ENCODE data around the gene RIMBP3B.
"Not testable (repeated sequence)": the region's sequence is repeated elsewhere in the genome, so short reads cannot be mapped to it uniquely, and the experiment has no call there.

RIMBP3B gene, protein sequence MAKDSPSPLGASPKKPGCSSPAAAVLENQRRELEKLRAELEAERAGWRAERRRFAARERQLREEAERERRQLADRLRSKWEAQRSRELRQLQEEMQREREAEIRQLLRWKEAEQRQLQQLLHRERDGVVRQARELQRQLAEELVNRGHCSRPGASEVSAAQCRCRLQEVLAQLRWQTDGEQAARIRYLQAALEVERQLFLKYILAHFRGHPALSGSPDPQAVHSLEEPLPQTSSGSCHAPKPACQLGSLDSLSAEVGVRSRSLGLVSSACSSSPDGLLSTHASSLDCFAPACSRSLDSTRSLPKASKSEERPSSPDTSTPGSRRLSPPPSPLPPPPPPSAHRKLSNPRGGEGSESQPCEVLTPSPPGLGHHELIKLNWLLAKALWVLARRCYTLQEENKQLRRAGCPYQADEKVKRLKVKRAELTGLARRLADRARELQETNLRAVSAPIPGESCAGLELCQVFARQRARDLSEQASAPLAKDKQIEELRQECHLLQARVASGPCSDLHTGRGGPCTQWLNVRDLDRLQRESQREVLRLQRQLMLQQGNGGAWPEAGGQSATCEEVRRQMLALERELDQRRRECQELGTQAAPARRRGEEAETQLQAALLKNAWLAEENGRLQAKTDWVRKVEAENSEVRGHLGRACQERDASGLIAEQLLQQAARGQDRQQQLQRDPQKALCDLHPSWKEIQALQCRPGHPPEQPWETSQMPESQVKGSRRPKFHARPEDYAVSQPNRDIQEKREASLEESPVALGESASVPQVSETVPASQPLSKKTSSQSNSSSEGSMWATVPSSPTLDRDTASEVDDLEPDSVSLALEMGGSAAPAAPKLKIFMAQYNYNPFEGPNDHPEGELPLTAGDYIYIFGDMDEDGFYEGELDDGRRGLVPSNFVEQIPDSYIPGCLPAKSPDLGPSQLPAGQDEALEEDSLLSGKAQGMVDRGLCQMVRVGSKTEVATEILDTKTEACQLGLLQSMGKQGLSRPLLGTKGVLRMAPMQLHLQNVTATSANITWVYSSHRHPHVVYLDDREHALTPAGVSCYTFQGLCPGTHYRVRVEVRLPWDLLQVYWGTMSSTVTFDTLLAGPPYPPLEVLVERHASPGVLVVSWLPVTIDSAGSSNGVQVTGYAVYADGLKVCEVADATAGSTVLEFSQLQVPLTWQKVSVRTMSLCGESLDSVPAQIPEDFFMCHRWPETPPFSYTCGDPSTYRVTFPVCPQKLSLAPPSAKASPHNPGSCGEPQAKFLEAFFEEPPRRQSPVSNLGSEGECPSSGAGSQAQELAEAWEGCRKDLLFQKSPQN (N-terminal part only)

DNA sequence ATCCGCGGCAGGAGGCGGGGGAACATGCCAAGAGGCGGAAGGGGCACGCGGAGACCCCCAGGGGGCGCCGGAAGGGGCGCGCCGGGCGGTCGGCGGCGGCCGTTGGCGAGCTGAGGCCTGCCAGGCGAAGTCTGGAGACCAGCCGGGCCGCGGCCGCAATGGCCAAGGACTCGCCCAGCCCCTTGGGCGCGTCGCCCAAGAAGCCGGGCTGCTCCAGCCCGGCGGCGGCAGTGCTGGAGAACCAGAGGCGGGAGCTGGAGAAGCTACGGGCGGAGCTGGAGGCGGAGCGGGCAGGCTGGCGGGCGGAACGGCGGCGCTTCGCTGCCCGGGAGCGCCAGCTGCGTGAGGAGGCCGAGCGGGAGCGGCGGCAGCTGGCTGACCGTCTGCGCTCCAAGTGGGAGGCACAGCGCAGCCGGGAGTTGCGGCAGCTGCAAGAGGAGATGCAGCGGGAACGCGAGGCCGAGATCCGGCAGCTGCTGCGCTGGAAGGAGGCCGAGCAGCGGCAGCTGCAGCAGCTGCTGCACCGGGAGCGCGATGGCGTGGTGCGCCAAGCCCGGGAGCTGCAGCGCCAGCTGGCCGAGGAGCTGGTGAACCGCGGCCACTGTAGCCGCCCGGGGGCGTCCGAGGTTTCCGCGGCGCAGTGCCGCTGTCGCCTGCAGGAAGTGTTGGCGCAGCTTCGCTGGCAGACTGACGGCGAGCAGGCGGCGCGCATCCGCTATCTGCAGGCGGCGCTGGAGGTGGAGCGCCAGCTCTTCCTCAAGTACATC lies at the start of gene RIMBP3B:
Gene RIMBP3B (plus strand): TSS at position 51 of the 767 bp plus-strand sequence. CDS start 108 bp downstream, at position 159.
- DNase-seq (ENCODE audit: low read depth in 2 of 2), result not testable (repeated sequence)

DNA sequence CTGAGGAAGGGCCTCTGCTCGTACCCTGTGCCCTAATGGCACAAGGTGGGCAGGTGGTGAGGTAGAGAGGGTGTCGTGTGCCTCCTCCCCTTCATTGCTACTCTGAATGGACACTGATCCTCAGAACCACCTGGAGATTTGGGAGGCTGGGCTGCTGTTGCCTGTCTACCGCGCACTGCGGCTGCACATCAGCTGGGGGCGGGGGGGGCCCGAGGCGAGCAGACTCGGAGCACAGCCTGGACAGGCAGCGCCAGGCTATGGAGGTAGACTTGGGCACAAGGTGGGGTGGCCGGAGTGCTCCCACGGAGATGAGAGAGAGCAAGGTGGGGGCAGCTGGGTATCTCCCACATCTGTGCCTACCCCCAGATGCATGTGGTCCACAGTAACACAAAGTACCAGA lies 26.0 kb upstream of the RIMBP3B start:
- not testable (repeated sequence) for DNase-seq (ENCODE audit: low read depth in 2 of 2)

DNA sequence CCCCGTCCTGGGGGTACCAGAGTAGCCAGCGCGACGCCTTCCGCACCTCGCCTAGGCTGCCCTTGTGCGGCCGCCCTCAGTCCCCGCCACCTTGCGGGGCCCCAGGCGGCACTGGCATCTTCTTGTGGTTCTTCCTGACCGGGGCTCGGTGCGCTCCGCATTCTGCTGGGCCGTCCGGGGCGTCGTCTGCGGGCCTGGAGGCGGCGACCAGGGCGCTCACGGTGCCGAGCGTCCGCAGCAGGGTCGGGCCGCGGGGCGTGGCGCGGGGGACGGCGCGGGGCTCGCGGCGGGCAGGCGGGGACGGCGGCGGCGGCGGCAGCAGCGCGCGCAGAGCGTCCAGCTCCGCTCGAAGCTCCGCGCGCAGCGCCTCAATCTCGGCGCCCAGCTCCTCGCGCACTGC lies 23.0 kb upstream of the RIMBP3B start:
- not testable (repeated sequence) for DNase-seq (ENCODE audit: low read depth in 2 of 2)

DNA sequence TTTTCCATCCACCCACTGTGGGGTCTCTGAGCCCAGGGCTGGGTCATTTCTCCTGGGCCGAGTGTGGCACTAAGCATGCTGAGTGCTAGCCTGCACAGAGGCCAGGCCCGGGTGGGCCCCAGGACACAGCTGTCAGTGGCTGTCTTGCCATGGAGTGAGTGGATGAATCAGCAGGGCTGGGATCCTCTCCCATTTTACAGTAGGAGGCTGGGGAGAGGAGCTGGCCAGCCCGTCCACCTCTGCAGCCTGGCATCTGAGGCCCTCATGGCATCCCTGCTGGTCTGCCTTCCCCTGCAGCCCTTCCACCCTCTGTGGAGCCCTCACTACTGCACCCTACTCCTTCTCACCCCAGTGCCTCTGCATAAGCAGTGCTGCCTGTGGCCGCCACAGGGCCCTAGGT lies 21.1 kb upstream of the RIMBP3B start:
- not testable (repeated sequence) for DNase-seq (ENCODE audit: low read depth in 2 of 2)

DNA sequence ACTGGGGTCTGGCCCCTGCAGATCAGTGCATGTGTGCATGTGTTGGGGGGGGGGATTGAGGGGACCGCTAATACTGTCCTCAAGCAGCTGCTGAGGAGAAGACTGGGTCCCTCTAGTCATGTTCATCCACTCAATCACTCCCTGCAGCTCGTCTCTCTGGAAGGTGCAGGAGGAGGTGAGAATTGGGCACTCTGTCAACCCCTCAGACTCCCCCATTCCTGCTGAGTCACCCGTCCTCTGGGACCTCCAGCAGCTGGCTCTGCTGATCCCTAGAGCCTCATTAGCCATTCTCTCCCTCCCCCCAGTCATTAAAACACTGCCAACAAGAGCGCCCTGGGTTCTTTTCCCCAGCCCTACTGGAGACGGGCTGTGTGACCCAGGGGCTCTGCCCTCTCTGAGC lies 20.5 kb upstream of the RIMBP3B start:
- not testable (repeated sequence) for DNase-seq (ENCODE audit: low read depth in 2 of 2)

DNA sequence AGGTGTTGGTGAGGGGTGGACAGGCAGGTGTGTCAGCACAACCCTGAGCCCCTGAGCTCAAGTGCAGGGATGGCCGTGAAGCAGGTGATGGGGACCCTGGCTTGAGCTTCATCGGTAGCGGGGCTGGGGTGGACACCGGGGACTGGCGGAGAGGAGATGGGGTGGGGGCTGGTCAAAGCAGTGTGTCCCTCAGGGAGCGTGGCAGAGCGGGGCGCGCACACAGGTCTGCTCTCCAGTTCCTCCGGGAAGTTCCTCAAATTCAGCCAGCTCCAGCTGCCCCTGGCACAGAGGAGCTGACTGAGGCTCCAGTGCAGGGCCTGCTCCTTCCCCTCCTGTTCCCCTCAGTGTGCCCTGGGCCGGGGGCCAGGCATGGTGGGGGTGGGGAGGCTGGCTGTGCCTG lies 19.7 kb upstream of the RIMBP3B start:
- not testable (repeated sequence) for DNase-seq (ENCODE audit: low read depth in 2 of 2)

DNA sequence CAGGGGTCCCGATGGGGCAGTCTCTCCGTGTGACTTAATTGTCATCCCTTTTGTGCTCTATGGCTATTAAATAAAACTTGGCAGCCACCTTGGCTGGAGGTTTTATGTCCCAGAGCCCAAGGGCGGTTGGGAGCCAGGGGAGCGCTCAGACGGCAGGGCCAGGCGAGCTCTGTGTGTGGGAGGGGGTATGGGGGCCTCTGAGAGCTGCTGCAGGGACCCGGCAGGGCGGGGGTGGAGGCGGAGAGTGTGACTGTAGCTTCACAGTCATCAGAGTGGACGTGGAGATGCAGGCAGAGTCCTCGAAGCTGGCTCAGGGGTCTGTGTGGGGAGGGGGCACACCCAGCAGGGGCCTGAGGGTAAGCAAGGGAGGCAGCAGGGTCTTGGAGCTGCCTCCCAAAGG lies 19.2 kb upstream of the RIMBP3B start:
- not testable (repeated sequence) for DNase-seq (ENCODE audit: low read depth in 2 of 2)

DNA sequence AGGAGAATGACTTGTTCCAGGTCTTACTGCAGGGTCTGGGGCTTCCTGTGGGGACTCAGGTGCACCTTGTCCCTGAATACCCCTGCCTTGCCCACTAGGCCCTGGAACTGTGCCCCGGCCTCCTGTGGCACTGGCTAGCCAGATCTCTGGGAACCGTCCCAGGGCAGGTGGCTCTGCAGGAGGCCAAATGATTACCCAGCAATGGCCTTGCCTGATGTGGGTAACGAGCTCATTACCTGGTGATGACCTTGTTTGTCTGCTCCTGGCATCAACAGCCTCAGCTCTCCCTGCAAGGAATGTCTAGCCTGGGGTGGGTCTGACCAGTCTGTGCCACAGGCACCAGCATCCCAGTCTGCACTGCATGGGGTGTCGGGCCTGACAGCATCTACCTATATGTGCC lies 18.2 kb upstream of the RIMBP3B start:
- not testable (repeated sequence) for DNase-seq (ENCODE audit: low read depth in 2 of 2)

DNA sequence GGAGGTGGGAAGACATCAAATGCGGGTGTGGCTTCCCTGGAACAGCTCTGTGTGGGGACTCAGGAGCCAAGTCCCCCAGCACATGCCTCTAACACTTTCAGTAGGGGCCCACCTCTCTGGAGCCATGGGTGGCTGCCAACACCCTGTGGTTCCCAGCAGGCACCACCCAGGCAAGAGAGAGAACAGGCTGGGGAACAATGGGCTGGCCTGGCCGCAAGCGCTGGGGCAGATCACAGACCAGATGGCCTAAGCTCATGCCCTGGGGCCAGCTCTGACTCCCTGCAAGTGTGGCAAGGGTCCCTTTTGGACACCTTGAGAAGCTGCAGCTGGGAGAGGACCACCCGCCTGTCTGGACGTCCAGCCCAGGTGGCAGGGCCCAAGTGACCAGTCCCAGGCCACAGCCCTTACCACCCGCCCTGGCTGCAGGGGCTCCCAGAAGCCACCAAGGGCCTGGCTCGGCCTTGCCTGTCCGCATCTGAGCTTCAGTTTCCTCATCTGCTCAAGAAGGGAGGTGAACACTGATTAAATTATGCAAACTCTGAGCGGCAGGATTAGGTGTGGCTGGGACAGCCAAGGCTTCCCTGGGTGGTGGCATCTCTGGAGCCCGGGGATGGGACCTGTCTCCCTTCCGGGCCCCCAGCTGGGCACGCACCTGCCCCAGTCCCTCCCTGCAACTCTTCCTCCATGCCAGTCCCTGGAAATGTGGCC lies 14.8 kb upstream of the RIMBP3B start:
- not testable (repeated sequence) for DNase-seq (ENCODE audit: low read depth in 2 of 2)

DNA sequence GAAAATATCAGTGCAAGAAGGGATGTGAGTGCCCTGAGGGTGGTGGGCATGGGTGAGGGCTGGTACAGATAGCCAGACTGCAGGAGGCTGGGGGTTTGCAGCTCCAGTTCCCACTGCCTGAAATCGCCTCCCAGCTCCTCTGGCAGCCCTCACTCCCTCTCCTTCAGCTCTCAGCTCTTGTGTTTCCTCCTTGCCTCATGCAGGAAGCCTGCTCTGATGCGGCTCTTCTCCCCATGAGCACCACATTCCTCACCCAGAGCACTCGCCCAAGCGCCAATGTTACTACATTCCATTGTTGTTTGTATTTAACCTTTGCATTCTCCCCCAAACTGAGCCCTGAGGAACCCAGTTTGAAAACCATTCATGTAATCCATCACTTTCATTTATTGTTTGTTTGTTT lies 7.7 kb upstream of the RIMBP3B start:
- DNase-seq (ENCODE audit: low read depth in 2 of 2), result not testable (repeated sequence)

DNA sequence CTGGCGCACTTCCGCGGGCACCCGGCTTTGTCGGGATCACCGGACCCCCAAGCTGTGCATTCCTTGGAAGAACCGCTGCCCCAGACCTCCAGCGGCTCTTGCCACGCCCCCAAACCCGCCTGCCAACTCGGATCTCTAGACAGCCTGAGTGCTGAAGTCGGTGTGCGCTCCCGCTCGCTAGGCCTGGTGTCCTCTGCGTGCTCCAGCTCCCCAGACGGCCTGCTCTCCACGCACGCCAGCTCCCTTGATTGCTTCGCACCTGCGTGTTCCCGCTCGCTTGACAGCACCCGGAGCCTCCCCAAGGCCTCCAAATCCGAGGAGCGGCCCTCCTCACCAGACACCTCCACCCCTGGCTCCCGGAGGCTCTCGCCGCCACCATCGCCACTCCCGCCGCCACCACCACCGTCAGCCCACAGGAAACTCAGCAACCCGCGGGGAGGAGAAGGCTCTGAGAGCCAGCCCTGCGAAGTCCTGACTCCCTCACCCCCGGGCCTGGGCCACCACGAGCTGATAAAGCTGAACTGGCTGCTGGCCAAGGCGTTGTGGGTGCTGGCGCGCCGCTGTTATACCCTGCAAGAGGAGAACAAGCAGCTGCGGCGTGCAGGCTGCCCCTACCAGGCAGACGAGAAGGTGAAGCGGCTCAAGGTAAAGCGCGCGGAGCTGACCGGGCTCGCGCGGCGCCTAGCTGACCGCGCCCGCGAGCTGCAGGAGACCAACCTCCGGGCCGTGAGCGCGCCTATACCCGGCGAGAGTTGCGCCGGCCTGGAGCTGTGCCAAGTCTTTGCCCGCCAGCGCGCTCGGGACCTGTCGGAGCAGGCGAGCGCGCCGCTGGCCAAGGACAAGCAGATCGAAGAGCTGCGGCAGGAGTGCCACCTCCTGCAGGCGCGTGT lies 1.2 kb downstream of the RIMBP3B start:
- not testable (repeated sequence) for DNase-seq (ENCODE audit: low read depth in 2 of 2)

DNA sequence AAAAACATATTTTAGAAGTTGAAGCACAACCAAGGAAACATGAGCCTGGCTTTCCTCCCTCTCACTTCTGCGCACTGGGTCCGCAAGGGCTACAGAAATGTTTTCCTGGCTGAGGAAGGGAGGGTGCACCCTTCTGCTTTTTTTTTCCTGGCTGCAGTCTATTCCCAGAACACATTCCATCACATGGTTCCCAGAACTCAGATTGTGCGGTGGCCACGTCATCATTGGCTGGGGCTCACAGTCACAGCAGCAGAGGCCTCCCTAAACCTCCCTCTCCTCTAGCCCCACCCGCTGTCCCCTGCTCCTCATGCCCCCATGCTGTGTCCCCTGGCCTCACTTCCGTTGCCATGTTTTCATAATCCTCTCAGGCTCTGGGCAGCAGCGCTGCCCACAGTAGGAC lies 5.9 kb downstream of the RIMBP3B start:
- not testable (repeated sequence) for DNase-seq (ENCODE audit: low read depth in 2 of 2)

DNA sequence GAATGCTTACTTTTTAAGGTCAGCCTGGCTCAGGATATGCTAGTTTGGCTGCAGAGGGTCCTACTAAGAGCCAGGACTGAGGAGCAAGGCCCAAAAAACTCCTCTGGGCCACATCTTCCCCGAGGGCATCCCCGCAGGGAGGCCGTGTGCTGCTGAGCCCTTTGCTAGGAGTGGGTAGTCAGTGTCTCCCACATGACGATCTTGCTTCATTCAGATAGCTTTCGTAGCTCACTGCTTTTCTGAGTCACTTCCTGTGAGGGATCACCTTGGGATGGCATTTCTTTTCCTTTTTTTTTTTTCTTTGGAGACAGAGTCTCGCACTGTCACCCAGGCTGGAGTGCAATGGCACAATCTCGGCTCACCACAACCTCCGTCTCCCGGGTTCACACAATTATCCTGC lies 6.5 kb downstream of the RIMBP3B start:
- DNase-seq (ENCODE audit: low read depth in 2 of 2), result not testable (repeated sequence)

DNA sequence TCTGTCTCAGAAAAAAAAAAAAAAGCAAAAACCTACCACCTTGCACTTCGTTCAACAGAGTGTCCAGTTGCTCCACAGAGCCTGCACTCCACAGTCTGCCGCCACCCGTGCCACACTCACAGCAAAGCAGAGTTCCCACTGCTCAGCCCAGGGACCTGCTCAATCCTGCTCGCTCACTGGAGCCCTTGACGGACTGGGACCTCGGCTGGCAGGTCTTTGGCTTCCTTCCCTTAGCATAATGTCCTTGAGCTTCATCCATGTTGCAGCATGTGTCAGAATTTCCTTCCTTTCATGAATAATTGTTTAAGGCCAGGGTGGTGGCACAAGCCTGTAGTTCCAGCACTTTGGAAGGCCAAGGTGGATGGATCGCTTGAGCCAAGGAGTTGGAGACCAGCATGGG lies 11.1 kb downstream of the RIMBP3B start:
- DNase-seq (ENCODE audit: low read depth in 2 of 2), result not testable (repeated sequence)

DNA sequence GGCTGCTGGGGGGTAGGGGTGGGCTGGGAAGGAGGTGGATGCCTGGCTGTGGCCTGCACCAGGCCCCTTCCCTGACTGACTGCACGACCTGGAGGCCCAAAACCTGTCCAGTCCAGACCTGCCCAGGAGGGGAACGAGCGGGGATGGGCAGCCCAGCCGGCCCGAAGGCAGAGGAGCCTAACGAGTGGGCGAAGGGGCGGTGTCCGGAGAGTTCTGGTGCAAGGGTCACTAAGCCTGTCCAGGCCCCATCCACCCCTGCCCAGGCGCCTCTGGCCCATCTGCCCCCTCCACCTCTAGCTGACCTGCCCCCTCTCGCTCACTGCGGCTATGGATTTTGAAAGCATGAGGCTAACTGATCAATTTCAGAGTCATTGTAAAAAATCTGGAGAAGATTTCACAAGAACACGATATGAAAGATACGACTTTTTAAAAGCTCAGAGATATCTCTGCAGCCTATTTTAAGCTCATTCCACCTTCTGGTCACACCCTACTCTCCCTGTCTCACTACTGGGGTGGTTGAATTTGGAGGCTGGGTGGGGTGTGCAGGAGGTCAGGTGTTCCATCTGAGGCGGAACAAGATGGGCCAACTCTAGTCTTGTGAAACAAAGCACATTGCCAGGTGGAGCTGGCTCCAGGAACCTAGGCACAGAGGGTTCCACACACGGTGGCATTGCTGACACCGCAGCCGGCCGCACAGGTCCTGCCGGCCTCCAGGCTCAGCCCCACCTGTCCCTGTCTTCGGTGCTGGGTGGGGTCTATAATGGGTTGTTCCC lies 17.8 kb downstream of the RIMBP3B start:
- not testable (repeated sequence) for DNase-seq (ENCODE audit: low read depth in 2 of 2)

DNA sequence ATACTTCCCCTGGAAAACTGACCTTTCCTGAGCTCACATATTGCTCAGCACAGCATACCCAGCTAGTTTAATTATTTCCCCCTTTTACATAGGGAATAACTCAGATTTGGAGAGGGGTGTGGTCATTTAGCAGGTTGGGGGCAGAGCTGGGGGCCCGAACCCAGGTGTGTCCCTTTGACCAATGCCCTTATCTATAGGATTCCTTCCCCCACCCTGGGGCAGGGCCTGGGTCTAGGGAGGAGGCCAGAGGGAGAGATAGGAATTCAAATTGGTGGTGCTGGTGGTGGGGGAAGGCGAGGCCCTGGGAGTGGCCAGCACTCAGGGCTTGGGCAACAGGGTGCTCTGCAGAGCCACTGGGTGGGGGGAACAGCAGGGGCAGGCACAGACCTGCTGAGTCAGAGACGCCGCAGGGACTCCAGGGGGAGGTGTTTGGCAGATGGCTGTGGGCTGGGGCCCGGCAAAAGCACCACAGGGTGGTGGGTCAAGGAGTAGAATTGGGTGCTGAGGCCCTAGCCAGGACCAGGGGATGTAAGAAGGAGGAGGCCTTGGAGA lies 19.3 kb downstream of the RIMBP3B start:
- DNase-seq (ENCODE audit: low read depth in 2 of 2), result not testable (repeated sequence)

DNA sequence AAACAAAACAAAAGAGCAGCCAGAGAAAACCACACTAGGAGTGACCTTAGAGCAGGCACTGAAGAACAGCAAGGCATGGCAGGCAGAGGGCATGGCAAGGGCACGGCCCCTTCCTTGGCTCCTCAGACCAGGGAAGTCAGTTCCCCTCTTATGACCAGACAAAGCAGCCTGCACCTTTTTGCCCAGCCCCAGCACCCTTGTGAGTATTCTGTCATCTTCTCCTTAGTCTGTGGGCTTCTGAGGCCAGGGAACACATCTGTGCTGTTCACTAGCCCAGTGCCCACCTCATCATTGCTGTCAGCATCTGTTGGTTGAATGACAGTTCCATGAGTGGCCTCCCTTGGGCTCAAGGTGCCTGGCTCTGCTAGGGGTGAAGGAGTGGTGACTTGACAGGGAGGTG lies 23.6 kb downstream of the RIMBP3B start:
- not testable (repeated sequence) for DNase-seq (ENCODE audit: low read depth in 2 of 2)

DNA sequence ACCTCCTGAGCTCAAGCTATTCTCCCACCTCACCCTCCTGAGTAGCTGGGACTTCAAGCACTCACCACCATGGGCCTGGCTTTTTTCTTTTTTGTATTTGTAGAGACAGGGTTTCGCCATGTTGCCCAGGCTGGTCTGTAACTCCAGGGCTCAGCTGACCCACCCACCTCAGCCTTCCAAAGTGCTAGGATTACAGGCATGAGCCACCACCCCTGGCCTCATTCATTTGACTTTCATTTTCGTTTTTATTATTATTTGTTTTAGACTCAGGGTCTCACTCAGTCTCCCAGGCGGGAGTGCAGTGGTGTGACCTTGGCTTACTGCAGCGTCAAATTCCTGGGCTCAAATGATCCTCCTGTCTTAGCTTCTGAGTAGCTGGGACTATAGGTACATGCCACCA lies 24.2 kb downstream of the RIMBP3B start:
- not testable (repeated sequence) for DNase-seq (ENCODE audit: low read depth in 2 of 2)

Data from stimulated activated CD8-positive, alpha-beta memory T cell treated with anti-CD3 and anti-CD28 coated beads, Interleukin-2, amount 100 ng/mL, for 1 hour (primary cell).